Pancreas (tissue), 10 donors: ENCODE data around the gene PRR23E. TPM values are rescaled to one million over a fixed set of nuclear protein-coding genes. Genes with fewer than 3 reads are reported as not detected.

Experiments
- ATAC-seq, 4 donors: fragments of 200-7000 bp; cut with Tn5 transposase; one replicate each; pipeline versions ENCODE4 v1.8.0 to v1.9.1; 2020; ENCODE audit warnings: mild to moderate bottlenecking in 4 of 4, moderate library complexity in 4 of 4
- DNase-seq, 6 donors: peaks; one replicate each; pipeline ENCODE4 v3.0.0-alpha.2; 2020
- FAIRE-seq: peaks from 2 replicates; lab custom pipeline; 2012; peaks lifted over from hg19 to GRCh38; lab: Jason Lieb, UNC
- H3K27ac ChIP-seq, 4 donors: fragments of 200-600 bp; sonication (generic); 1 replicate in 3 of 4; 2 replicates in 1 of 4; pipeline versions ENCODE4 v1.5.0 to v1.8.0; 2020
- H3K27me3 ChIP-seq, 4 donors: fragments of 200-600 bp; one replicate each; pipeline ENCODE4 v1.8.0; 2021
- H3K36me3 ChIP-seq, 3 donors: fragments of 200-600 bp; sonication (generic) in 1 of 3; one replicate each; pipeline versions ENCODE4 v1.5.0 to v1.8.0; 2020 to 2021
- H3K4me1 ChIP-seq, 3 donors: fragments of 200-600 bp; one replicate each; pipeline ENCODE4 v1.8.0; 2021
- H3K4me3 ChIP-seq, 4 donors: fragments of 200-600 bp; sonication (generic) in 2 of 4; one replicate each; pipeline versions ENCODE4 v1.5.0 to v1.8.0; 2020 to 2021
- H3K9me3 ChIP-seq, 4 donors: fragments of 200-600 bp; one replicate each; pipeline ENCODE4 v1.8.0; 2021
- WGBS, 2 donors: extraction: QIAGEN DNeasy Blood & Tissue Kit; methylation state at CpG; one replicate each; pipeline ENCODE4 v1.1.7; 2013; 5-methylcytosine and 5-hydroxymethylcytosine counted together
- intact Hi-C, 3 donors: fragments of 100-400 bp; cut with DNase I; formaldehyde crosslinking; loops; one replicate each; pipeline versions ENCODE4 v1.11.1 to v1.14.2; 2022
- polyA plus RNA-seq, 2 donors: library from polyadenylated mRNA; stranded (reverse); fragments of 200-250 nt; gene quantifications; one replicate each; pipeline ENCODE4 v1.2.3, GENCODE V29; 2013
- total RNA-seq, 6 donors: library from RNA; stranded (reverse); fragmentation: NEBNext Ultra II Directional in 4 of 6; extraction: Animal tissue kit (Norgen Biotek cat#: 25700) in 4 of 6; gene quantifications; one replicate each; pipeline versions ENCODE4 v1.2.1 to v1.2.4, GENCODE V29; 2021 to 2023
- TF ChIP-seq, protein P1 (sequence below), 4 donors: fragments of 200-600 bp; sonication (generic) in 3 of 4; IDR thresholded peaks; one replicate each; pipeline versions ENCODE4 v1.5.0 to v1.8.0; 2021; ENCODE audit warnings: antibody characterized with exemption in 4 of 4
- donor health status: healthy with polysubstance abuse.
- donor health status: DM: no; HTN: no; CAD: no; lungs with moderate emphysema.
- donor health status: DM: no; HTN: no; CAD: no.
- donor health status: control.
- donor health status: control.
- donor health status: Bipolar disorder and iron deficiency.
- donor health status: DM: yes; HTN: yes; CAD: no.
- donor health status: DM: no; HTN: no; CAD: no.
- donor health status: DM: no; HTN: no; CAD: no.
- donor health status: DM: yes; HTN: yes; CAD: no.

The PRR23E gene
- total and polyA plus RNA-seq, 8 donors: not detected

DNA sequence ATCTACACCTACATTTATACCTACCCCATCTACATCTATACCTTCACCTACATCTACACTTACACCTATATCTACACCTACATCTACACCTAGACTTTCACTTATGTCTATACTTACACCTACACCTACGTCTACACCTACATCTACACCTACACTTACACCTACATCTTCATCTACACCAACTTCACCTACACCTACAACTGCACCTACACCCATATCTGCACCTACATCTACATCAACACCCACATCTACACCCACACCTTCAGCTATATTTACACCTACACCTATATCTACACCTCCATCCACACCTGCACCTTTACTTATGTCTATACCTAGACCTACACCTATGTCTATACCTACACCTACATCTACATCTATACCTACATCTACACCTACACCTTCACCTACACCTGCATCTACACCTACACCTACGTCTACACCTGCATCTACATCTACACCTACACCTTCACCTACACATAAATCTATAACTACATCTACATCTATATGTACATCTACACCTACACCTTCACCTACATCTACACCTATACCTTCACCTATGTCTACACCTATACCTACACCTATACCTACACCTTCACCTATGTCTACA is 30.9 kb upstream of the PRR23E start:
- no peaks in the 10 kb centered on the region for H3K9me3 ChIP-seq
- no peaks in the 10 kb centered on the region for H3K36me3 ChIP-seq
- TF ChIP-seq, protein P1, sequence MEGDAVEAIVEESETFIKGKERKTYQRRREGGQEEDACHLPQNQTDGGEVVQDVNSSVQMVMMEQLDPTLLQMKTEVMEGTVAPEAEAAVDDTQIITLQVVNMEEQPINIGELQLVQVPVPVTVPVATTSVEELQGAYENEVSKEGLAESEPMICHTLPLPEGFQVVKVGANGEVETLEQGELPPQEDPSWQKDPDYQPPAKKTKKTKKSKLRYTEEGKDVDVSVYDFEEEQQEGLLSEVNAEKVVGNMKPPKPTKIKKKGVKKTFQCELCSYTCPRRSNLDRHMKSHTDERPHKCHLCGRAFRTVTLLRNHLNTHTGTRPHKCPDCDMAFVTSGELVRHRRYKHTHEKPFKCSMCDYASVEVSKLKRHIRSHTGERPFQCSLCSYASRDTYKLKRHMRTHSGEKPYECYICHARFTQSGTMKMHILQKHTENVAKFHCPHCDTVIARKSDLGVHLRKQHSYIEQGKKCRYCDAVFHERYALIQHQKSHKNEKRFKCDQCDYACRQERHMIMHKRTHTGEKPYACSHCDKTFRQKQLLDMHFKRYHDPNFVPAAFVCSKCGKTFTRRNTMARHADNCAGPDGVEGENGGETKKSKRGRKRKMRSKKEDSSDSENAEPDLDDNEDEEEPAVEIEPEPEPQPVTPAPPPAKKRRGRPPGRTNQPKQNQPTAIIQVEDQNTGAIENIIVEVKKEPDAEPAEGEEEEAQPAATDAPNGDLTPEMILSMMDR (IDR thresholded peaks at IDR 0.05): no peak
- no peak overlapping the region for H3K4me3 ChIP-seq
- no peaks in the 10 kb centered on the region for H3K4me1 ChIP-seq
- no peak for FAIRE-seq
- H3K27me3 ChIP-seq: peaks cover 0 to 4% (median 1%) of the 10 kb centered on the region in 4 donors
- no peak for DNase-seq
- intact Hi-C loops: no loop called here
- no peak overlapping the region for H3K27ac ChIP-seq
- no peak for ATAC-seq
- WGBS, 2 donors: 38 to 72% methylated on average over 2 of the region's 2 CpGs

DNA sequence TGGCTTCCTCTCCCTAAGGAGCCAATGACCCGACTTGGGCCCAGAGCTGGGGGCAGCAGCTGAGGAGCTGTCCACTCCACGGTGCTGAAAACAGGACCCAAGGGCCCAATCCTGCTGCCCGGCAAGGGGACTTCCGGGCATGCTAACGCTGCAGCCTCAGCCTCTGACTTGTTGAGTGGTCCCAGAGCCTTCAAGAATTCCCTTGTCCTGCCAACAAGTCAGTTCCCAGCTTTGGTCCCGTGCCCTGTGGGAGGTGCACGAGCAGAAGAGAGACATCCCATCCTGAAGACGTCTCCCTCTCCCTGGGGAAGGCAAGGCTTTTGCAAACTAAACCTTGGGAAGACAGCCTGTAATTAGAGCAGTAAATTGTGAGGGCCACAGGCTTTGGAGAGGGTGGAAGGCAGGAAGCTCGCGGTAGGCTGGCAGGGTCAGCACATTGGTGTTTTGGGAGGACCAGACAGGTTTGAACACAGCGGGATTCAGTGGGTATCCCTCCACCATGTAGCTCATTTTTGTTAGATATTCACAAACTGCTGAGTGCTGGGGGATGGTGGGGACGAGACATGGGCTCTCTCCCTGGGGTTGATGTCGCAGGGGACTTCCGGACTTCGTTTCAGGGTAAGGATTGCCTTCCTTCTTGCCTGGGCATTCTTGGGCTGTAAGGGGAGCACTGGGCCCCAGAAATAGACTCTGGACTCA is 29.8 kb upstream of the PRR23E start:
- FAIRE-seq: no peak
- peak in 2 of 6 donors; percentile 5 to 53 for DNase-seq
- ATAC-seq: peak in 1 of 4 donors; percentile 31

DNA sequence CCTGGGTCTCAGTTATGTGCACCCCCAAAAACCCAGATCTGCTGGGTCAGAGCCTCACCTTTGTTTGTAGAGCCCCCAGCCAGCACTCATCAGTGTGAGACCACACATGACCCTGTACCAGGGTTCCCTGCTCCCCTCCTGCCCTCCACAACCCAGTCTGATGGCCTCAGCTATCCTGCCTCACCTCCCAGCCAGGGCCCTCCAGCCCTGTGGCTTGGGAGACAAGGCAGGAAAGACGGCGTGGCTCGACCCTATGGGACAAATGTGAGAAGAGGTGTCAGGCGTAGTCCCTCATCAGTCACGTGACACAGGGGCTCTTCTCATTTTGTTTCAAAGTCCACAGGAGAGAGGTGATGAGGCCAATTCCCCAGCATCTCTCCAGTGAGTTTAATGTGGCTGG is 28.3 kb upstream of the PRR23E start:
- no peak for ATAC-seq
- Histone ChIP-seq H3K27me3 (no peaks in the 10 kb centered on the region), H3K27ac (no peak overlapping the region), H3K4me3 (no peak overlapping the region), H3K36me3 (no peaks in the 10 kb centered on the region), H3K4me1 (no peaks in the 10 kb centered on the region), H3K9me3 (no peaks in the 10 kb centered on the region)
- WGBS, 2 donors: 49 to 54% methylated on average over 5 of the region's 5 CpGs
- DNase-seq: no peak
- intact Hi-C loops: no loop called here
- TF ChIP-seq, protein P1 (IDR thresholded peaks at IDR 0.05): no peak
- FAIRE-seq: no peak

More for the DNA sequence above, 29.8 kb upstream of the PRR23E start:
- TF ChIP-seq, protein P1 (IDR thresholded peaks at IDR 0.05): no peak
- no peaks in the 10 kb centered on the region for H3K4me1 ChIP-seq
- H3K4me3 ChIP-seq: no peak overlapping the region
- intact Hi-C loops: no loop called here
- no peaks in the 10 kb centered on the region for H3K36me3 ChIP-seq
- 48 to 50% methylated on average over 15 of the region's 15 CpGs for WGBS, 2 donors
- no peaks in the 10 kb centered on the region for H3K9me3 ChIP-seq
- H3K27me3 ChIP-seq: peaks cover 0 to 4% (median 1%) of the 10 kb centered on the region in 4 donors
- H3K27ac ChIP-seq: no peak overlapping the region

DNA sequence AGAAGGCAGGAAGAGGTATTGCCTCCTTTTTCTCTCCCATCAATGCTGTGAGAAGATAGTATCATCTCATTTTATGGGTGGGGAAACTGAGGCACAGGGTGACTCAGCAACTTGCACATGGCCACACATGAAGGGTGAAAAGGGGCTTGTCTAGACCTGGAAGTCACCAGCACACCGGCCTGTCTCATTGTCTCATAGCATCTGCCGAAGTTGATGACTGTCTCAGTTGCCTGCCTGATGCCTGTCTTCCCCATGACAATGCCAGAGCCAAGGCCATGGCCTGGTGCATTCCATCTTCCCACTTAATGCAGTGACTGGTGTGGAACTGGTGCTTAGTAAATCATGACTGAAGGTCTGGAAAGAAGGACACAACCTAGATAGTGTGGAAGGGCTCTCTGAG is 27.9 kb upstream of the PRR23E start:
- no peak for FAIRE-seq
- no peak overlapping the region for H3K27ac ChIP-seq
- no peaks in the 10 kb centered on the region for H3K9me3 ChIP-seq
- TF ChIP-seq, protein P1 (IDR thresholded peaks at IDR 0.05): no peak
- no peak overlapping the region for H3K4me3 ChIP-seq
- no peaks in the 10 kb centered on the region for H3K36me3 ChIP-seq
- intact Hi-C loops: no loop called here
- no peaks in the 10 kb centered on the region for H3K27me3 ChIP-seq
- 74 to 86% methylated on average over 2 of the region's 2 CpGs for WGBS, 2 donors
- ATAC-seq: no peak
- H3K4me1 ChIP-seq: no peaks in the 10 kb centered on the region
- peak in 1 of 6 donors; percentile 5 for DNase-seq
